GM21737 (cell line): ENCODE results near the gene LDLRAD3.

ENCODE experiments used
- ATAC-seq: cut with Tn5 transposase; IDR thresholded peaks from one replicate; pipeline ENCODE4 v1.9.1; 2021; ENCODE audit warnings: mild to moderate bottlenecking, moderate library complexity; ENCODE audit not compliant: unreplicated experiment

Gene LDLRAD3

GRCh38 chr11:35927104-35927503, 16.8 kb upstream of the LDLRAD3 start:
- no peak for ATAC-seq

GRCh38 chr11:35927682-35928081, 16.2 kb upstream of the LDLRAD3 start:
- ATAC-seq, result no peak

DNA sequence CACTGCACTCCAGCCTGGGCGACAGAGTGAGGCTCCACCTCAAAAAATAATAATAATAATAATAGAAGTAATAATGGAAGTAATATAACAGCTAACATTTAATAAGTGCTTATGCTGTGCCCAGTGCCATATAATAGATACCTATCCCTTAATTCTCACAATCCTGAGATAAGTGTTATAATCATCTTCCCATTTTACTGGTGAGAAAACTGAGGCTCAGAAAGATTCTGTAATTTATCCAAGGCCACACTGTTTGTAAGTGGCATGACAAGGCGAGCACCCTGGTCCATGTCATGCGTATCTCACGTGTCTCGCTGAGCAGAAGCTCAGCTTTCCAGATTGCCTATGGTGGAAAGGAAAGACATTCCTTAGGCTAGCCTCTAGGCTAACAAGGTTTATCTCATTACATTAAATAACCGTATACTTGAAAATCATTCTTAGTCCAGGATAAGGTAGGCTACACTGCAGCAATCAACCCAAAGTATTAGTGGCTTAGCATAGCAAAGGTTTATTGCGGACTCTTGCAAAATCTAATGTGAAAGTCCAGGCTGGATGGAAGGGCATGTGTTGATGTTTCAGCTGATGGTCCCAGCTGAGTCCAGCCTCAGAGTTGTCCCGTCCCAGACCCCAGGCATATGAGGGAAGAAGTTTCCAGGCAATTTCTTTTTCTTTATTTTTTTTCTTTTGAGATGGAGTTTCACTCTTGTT, 15.0 kb upstream of the LDLRAD3 start:
- ATAC-seq, result no peak

- no peak for ATAC-seq
Measured at GRCh38 chr11:35930466-35930865, 13.4 kb upstream of the LDLRAD3 start.

GRCh38 chr11:35932121-35932520, 11.7 kb upstream of the LDLRAD3 start:
- no peak for ATAC-seq

DNA sequence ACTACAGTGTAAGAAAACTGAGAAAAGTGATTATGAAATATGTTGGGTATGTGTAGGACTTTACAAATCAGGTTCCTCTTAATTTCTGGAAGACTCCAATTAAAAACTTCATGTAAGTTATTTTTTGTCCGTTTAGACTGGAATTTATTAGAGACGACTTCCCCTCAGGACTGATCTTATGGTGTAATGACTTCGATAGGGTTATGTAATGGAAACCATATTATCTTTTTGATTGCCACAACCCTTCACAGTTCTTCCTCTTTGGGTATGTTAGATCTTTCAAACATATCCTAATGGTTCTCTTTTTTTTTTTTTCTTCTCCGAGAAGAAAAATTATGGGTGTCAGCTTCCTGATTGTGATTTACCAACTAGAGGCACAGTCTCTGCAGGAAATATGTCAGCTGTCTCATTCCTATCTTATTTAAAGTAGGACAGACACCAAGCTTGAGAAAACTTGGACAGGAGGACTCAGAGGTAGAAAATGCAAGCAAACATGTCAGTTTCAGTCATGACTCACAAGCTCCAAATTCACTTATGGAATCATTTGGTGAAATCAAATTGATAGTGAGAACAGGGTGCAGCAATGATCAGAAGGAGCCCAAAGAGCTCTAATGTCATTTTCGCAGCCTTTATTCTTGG, 11.1 kb upstream of the LDLRAD3 start:
- no peak for ATAC-seq

- ATAC-seq, result no peak
Measured at GRCh38 chr11:35933320-35933871, 10.5 kb upstream of the LDLRAD3 start.

DNA sequence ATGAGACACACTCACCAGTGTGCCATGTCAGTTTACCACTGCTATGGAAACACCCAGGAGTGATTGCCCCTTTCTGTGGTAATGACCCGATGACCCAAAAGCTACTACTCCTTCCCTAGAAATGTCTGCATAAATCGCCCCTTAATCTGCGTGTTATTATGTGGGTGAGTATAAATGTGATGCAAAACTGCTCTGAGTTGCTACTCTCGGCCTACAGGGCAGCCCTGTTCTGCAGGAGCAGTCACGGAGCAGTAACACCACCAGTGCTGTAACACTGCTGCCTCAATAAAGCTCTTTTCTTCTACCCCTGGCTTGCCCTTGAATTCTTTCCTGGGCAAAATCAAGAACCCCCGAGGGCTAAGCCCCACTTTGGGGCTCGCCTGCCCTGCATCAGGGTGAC, 9.6 kb upstream of the LDLRAD3 start:
- ATAC-seq, result no peak

GRCh38 chr11:35934981-35935380, 8.9 kb upstream of the LDLRAD3 start:
- no peak for ATAC-seq

DNA sequence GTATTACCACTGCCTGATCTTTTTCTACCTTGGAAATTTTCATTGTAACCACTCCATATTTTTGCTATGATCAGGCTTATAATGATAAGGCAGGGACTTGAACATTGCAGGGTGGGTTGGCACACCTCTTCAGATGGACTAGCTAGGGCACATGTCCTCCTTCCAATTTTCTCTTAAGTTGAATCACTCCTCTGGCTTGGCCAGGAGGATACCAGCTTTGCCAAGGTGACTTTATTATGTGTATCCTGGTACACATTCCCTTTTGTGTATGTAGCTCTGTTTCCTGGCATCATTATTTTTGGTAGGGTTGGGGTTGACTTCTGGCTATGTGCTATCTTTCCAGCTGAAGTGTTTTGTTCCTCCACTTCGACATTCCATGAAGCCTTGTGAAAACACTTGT, 8.5 kb upstream of the LDLRAD3 start:
- ATAC-seq, result no peak

- no peak for ATAC-seq
Measured at GRCh38 chr11:35937111-35937510, 6.8 kb upstream of the LDLRAD3 start.

- no peak for ATAC-seq
Measured at GRCh38 chr11:35937700-35938099, 6.2 kb upstream of the LDLRAD3 start.

- no peak for ATAC-seq
Measured at GRCh38 chr11:35938231-35938630, 5.6 kb upstream of the LDLRAD3 start.

GRCh38 chr11:35943309-35943708, 553 bp upstream of the LDLRAD3 start:
- ATAC-seq, result no peak

- no peak for ATAC-seq
Measured at GRCh38 chr11:35944503-35945136, 758 bp downstream of the LDLRAD3 start.

GRCh38 chr11:35945137-35945518, 1.3 kb downstream of the LDLRAD3 start:
- no peak for ATAC-seq

DNA sequence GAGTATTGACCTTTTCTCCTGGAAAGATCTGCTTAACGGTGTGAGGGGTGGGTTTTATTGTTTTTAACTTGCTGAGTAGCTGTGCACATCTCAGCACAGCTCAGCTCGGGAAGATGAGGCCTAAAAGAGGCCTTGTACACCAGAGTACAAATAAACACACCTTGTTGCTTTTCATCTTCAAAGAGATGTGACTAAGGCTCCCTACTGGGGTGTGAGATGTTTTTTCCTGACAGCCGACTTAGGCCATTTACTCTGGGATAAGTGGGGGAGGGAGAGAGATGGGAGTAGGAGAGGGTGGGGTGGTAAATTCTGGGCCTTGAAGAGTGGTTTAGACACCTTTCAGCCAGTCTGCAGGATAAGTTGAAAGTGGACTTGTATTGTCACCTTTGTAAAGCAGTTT, 2.9 kb downstream of the LDLRAD3 start:
- ATAC-seq, result no peak

GRCh38 chr11:35947437-35947836, 3.6 kb downstream of the LDLRAD3 start:
- no peak for ATAC-seq

DNA sequence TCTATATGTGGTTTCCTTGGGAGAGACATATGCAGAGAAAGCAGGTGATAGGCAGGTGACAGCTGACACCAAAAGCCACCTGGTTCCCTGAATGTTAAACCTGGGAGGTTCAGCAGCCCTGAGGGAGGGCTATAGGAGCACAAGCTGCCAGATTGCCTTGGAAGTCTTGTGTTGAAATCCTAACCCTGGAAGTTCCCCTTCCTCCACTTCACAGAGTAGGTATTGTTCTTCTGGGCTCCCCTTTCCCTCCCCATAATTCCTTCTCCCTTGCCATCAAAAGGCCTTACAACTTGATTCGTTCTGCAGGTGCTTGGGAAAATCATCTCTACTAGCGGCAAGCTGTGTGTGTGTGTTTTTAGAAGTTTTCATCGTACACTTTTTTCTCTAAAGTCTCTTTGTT, 5.4 kb downstream of the LDLRAD3 start:
- ATAC-seq, result no peak

GRCh38 chr11:35950082-35950481, 6.2 kb downstream of the LDLRAD3 start:
- no peak for ATAC-seq

DNA sequence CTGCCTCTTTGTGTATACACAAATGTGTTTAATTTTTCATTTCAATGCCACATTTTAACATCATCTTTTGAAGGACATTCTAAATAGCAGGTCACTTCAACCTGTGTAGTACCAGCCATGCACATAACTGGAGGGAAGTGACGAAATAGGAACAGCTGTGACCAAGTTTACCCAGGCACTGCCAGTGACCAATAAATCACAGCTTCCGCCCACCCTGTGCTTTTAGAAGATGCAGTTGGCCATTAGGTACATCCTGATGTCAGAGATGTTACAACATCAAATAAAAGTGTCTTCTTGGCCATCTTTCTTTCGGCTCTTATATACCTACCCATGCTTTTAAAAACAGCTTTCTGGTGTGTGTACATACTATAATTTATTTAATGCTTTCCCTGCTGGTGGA, 7.8 kb downstream of the LDLRAD3 start:
- ATAC-seq, result no peak
